Fibroblast of the aortic adventitia (primary cell): ENCODE data around the gene IFNAR1. TPM values are rescaled to one million over a fixed set of nuclear protein-coding genes. Genes with fewer than 3 reads are reported as not detected.

Experiments
- DNase-seq: peaks from one replicate; pipeline ENCODE4 v3.0.0-alpha.2; 2010; ENCODE audit warnings: low read depth
- H3K4me3 ChIP-seq: 2 replicates; pipeline ENCODE4 v1.5.1; 2011; ENCODE audit warnings: low read depth, mild to moderate bottlenecking, control low read depth, low read length, moderate library complexity
- CTCF ChIP-seq: IDR thresholded peaks from 2 replicates; pipeline ENCODE4 v1.5.1; 2011; ENCODE audit warnings: mild to moderate bottlenecking, low read length, control low read depth, inconsistent platforms; ENCODE audit not compliant: insufficient read depth
- total RNA-seq: library from RNA; depleted of rRNA; stranded (reverse); fragments of >200 nt; gene quantifications from 2 replicates; pipeline ENCODE4 v1.2.3, GENCODE V29; 2012; ENCODE audit warnings: low replicate concordance

Gene IFNAR1
- total RNA-seq: 24.0 and 39.3 TPM in 2 replicates

- no peak for TF ChIP-seq CTCF
- peak within 1 kb of the TSS; percentile 98 for H3K4me3 ChIP-seq
- DNase-seq: peak; percentile 98
Measured at GRCh38 chr21:33324291-33325221, at the start of gene IFNAR1. IFNAR1 (plus strand) TSS chr21:33324970; CDS start chr21:33325056, 86 bp downstream.

DNA sequence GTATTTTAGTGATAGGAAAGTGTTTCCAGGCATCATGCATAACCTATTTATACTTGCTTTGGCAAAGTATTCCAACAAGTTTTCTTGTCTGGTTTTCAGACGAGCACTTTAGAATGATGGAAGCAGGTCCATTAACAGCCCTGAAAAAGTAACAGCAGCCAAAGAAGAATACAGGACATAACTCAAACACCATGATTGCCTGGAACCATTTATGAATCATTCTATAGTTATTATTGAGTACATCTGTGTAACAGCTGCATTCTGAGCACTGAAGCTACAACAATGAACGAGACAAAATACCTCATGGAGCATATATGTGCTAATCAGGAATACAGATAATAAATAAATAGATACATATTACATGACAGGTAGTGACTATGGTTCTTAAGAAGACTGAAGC, 46.0 kb upstream of the IFNAR1 start:
- DNase-seq: no peak
- no peak for TF ChIP-seq CTCF
- H3K4me3 ChIP-seq: no peak overlapping the region

DNA sequence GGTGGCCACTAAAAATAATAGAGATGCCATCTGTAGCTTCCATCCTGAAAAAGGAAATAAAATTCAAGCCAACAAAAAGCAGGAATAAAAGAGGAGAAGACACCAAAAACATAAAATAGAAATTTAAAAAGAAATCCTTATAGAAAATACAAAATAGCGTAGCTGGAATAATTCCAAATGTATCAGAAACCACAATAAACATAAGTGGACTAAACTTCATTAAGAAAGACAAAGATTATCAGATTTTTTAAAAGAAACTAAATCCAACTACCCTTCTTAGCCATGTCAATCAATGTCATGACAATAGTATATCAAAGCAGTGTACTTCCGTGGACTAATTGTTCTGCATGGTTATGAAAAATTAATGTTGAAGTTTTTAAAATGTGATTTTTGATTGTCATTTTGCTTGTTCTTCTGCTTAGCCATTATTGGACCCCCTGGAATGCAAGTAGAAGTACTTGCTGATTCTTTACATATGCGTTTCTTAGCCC, 45.4 kb upstream of the IFNAR1 start:
- H3K4me3 ChIP-seq: no peak overlapping the region
- no peak for DNase-seq
- no peak for TF ChIP-seq CTCF

DNA sequence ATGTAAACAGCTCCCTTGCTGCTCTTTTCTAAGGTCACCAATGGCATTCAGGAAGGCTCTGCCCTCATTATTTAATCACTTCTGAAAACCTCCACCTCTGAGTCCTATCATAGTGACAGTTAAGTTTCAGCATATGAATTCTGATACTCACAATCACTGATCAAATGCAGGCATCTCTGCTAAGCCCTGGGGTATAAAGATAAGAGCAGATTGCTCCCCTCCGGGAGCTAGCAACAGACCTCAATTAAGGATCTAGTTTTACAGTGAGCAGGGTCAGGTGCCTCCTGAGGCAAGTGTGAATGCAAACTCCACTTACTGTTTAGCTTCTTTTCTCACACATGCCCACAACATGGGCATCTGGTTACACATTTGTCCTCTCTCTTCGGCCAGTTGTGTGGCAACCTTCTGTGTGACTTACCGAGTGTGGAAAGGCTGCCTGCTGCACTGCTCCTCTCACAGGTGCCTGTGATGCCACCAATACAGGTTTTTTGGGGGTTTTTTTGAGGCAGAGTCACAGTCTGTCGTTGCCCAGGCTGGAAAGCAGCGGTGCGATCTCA, 43.6 kb upstream of the IFNAR1 start:
- no peak for DNase-seq
- H3K4me3 ChIP-seq: no peak overlapping the region
- no peak for TF ChIP-seq CTCF

DNA sequence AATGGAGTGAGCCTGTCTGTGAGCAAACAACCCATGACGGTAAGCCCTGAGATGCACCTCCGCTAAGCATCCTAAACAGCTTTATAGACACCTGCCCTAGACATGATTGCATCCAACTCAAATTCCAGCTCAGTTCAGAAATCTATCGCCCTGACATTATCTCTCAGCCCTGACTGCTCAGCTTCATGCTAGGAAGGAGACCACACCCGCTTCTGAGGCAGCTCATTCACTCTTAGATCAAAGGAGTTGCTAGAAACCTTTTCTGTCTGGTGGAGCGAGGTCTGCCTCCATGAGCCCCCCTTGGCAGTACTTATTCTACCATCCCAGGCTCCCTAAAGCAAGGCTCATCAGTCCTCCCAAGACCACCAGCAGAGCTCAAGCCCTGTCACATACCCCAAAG, 41.6 kb upstream of the IFNAR1 start:
- H3K4me3 ChIP-seq: no peak overlapping the region
- TF ChIP-seq CTCF: no peak
- no peak for DNase-seq

- TF ChIP-seq CTCF: no peak
- H3K4me3 ChIP-seq: no peak overlapping the region
- DNase-seq: no peak
Measured at GRCh38 chr21:33286076-33286475, 38.7 kb upstream of the IFNAR1 start.
